Measurements from ENCODE around the gene CUL4A.

CUL4A gene

DNA sequence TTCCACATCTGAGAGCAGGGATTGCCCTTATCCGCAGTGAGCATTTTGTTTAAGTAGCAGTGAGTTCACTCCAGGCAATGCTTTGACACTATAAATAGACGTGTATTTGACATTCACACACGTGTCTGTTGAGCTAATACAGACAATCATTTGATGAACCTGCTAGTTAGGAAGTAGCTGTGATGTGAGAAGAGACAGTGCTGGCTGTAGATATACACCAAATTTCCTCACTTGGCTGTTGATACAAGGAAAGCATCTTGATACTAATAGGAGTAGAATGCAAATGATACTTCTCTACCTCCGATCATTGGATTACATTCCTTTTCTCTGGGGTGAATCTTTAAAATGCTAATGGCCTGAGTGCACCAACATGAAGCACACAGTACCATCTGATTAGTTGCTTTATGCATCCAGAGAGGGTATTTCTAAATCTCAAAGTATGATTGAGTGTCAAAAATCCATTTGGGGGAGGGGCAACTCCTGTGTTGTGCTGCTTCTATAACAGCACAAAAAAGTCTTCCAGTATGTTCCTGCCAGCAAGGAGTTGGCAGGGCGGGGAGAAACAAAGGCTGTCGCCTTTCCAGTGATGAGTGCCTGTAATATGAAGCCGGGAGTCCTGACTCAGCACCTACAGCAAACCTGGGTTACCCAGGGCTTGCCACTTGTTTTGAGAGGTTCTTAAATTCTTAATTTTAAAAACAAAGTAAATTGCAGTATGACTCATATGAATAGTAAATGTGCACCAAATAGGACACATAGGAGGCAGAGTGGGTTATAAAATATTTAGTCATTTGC is 7.0 kb downstream of the CUL4A start:
- DNase-seq (ENCODE audit: low read depth): no peak
- no peak for TF ChIP-seq CTCF (IDR thresholded peaks at IDR 0.05; ENCODE audit: insufficient read depth, low read depth, low read length, missing control alignments)
- no peak overlapping the region for H3K4me3 ChIP-seq (ENCODE audit: low read depth, low read length)

- no peak for TF ChIP-seq CTCF (IDR thresholded peaks at IDR 0.05; ENCODE audit: insufficient read depth, low read depth, low read length, missing control alignments)
- DNase-seq (ENCODE audit: low read depth): no peak
- no peak overlapping the region for H3K4me3 ChIP-seq (ENCODE audit: low read depth, low read length)
Measured at GRCh38 chr13:113218586-113218985, 9.2 kb downstream of the CUL4A start.

- no peak overlapping the region for H3K4me3 ChIP-seq (ENCODE audit: low read depth, low read length)
- no peak for TF ChIP-seq CTCF (IDR thresholded peaks at IDR 0.05; ENCODE audit: insufficient read depth, low read depth, low read length, missing control alignments)
- no peak for DNase-seq (ENCODE audit: low read depth)
Measured at GRCh38 chr13:113219256-113219940, 10.0 kb downstream of the CUL4A start.

DNA sequence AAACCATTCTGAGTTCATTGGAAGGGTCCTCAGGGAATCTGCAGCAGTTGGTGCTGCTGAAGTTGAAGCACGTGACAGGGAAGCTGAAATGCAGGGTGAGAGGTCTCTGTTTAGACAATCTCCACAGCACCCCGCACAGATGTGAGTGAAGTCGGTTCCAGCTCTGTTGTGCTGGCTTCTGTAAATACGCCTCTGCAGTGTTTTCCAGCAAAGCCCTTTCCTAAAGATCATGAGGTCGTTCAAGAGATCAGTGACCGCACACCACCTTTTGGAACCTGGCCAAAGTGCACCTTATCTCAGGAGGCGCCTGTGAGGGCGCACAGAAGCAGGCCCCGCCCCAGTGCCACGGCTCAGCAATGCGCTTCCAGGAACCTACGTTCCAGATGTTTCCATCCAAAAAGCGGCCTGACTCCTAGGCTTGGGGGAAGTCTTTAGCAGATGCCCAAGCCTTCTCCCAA is 10.8 kb downstream of the CUL4A start:
- TF ChIP-seq CTCF (IDR thresholded peaks at IDR 0.05; ENCODE audit: insufficient read depth, low read depth, low read length, missing control alignments): no peak
- DNase-seq (ENCODE audit: low read depth): no peak

GRCh38 chr13:113220877-113221276 is 11.5 kb downstream of the CUL4A start:
- TF ChIP-seq CTCF (IDR thresholded peaks at IDR 0.05; ENCODE audit: insufficient read depth, low read depth, low read length, missing control alignments): peak; percentile 14
- H3K4me3 ChIP-seq (ENCODE audit: low read depth, low read length): no peak overlapping the region
- DNase-seq (ENCODE audit: low read depth): no peak

More for the DNA sequence above, 10.8 kb downstream of the CUL4A start:
- no peak overlapping the region for H3K4me3 ChIP-seq (ENCODE audit: low read depth, low read length)

GRCh38 chr13:113223070-113223469 is 13.7 kb downstream of the CUL4A start:
- no peak for DNase-seq (ENCODE audit: low read depth)
- no peak for TF ChIP-seq CTCF (IDR thresholded peaks at IDR 0.05; ENCODE audit: insufficient read depth, low read depth, low read length, missing control alignments)
- H3K4me3 ChIP-seq (ENCODE audit: low read depth, low read length): no peak overlapping the region

Measured in GM12865 (cell line).